Mammary epithelial cell (primary cell): ENCODE results near the gene PFKL.

Experiments used
- CTCF ChIP-seq, 2 donors: IDR thresholded peaks in 1 of 2; conservative IDR thresholded peaks in 1 of 2; 2 replicates each; pipeline ENCODE4 v1.5.1; 2011 to 2012; ENCODE audit warnings: inconsistent platforms in 2 of 2, low read length in 2 of 2, mild to moderate bottlenecking in 2 of 2, control low read depth in 1 of 2, low read depth in 1 of 2; ENCODE audit not compliant: insufficient read depth in 1 of 2; ENCODE audit errors: extremely low read depth in 1 of 2
- EZH2 ChIP-seq: IDR thresholded peaks from 2 replicates; pipeline ENCODE4 v1.6.1; 2012; ENCODE audit warnings: low read length, inconsistent platforms, borderline replicate concordance

- no peak for TF ChIP-seq EZH2
- TF ChIP-seq CTCF (conservative IDR thresholded peaks at IDR 0.05 in 1 of 2, IDR thresholded peaks at IDR 0.05 in 1 of 2; ENCODE audit: extremely low read depth in 1 of 2, insufficient read depth in 1 of 2, low read depth in 1 of 2, low read length in 2 of 2), result no peak
Observed at GRCh38 chr21:44265734-44266270, 34.1 kb upstream of the PFKL start.
